NCI-H524 treated with DMSO at 0.1 percent for 48 hours (cell line): ENCODE results near the gene FLT3.
A peak's percentile ranks its signal among the peaks of the same experiment; 100 is the strongest.

Experiments used
- DNase-seq: peaks from one replicate; lab custom pipeline; 2025; lab: John Stamatoyannopoulos, UW

The FLT3 gene

GRCh38 chr13:28001837-28002473 is 98.4 kb downstream of the FLT3 start:
- peak; percentile 81 for DNase-seq

DNA sequence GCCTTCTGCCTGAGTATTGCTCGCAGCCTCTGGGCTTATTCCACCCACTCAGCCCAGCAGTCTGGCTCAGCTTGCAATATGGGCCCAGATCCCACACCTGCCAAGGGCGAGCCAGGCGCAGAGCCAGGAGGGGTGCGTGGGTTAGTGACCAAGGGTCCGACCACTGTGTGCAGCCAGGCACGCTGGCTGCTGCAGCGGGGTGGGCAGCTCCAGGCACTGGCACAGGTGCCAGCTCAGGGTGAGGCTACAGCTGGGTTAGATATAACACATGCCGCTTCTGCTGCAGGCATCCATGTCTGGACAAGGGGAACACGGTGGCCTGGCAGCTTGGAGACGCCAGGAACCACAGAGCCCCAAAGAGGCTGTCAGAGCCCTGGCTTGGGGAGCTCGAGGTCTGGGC is 99.3 kb downstream of the FLT3 start:
- DNase-seq = no peak

- DNase-seq = no peak
Measured at GRCh38 chr13:28000567-28000966, 99.8 kb downstream of the FLT3 start.

DNA sequence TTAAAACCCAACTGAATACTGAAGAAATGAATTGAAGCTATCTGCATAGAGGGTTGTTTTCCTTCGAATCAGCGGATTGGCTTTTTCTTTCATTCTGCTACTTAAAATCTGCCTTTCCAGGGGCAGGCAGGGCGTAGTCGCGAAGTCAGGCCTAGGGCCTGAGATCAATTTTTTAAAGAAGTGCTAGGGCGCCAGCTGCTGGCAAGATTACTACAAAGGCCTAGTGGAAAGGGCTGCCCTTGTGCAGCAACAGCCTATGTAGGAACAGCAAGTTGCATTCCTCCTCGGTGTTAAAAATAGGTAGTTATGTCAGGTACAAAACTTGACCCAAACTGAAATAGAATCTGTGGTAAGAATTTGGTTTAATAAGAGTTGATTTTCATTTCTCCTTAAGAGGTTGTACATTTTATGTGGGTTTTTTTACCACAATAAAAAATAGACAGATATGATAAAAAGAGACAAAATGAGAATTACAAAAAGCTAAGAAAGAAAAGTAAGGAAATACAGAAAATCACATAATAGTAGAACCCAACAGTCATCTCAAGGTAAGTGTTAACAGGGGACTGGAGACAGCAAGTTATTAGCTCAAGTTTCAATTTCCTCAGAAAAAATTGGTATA is 102.4 kb downstream of the FLT3 start:
- DNase-seq = peak; percentile 32

DNA sequence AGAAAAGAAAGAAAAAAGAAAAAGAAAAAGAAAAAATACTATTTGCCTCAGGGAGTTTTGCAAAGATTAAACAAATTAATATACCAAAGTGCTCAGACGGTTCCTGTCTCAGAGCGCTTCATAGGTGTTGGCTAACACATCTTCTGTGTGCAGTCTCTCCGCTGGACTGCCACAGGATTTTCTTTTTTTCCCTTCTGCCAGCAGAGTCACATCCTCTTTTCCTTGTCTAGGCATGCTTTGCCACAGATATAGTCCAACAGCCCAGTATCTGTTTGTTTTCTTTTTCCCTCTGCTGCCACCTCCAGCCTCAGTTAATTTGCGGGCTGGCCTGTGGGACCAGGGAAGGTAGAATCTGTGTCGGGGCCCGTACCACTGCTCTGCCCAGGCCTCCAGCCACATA is 108.5 kb downstream of the FLT3 start:
- no peak for DNase-seq

- no peak for DNase-seq
Measured at GRCh38 chr13:27988520-27988919, 111.9 kb downstream of the FLT3 start, which contains the start of gene URAD. TSS of gene URAD (minus strand) at chr13:27988693. CDS start at chr13:27988637, 56 bp downstream.

- DNase-seq = no peak
Measured at GRCh38 chr13:27985600-27985999, 114.8 kb downstream of the FLT3 start.

GRCh38 chr13:27982361-27982760 is 118.0 kb downstream of the FLT3 start:
- DNase-seq = no peak

GRCh38 chr13:27981006-27981708 is 119.2 kb downstream of the FLT3 start:
- no peak for DNase-seq

DNA sequence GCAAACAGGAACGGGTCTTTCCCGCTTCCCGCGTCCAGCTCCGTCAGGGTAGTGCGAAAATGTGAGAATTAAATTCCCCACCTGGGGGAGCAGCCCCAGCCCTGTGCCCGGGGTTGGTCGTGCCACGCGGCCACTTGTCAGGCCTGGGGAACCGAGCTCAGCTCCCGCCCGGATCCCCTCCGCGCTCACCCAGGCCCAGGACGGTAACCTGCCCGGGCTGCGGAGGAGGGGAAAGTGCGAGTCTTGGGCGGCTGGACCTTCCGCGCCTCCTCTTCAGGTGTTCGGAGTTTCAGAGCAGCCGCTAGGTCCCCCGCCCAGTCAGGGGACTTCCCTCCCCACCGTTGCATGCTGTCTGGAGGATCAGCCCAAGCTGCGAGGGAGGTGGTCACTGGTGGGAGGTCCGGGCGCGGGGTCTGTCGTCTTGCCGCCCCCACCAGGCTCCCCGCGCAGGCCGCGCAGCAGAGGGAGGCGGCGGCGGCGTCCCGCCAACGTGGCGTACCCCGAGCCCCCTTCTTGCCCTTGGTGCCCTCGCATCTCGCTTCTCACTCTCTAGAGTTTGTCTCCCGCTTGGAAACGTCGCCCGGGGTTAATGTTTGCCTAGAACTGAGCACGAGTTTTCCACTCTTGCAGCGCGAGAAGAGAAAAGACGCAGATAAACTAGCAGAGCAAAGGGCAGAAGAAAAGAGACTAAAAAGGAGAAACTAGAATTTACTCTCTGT is 119.9 kb downstream of the FLT3 start:
- no peak for DNase-seq

DNA sequence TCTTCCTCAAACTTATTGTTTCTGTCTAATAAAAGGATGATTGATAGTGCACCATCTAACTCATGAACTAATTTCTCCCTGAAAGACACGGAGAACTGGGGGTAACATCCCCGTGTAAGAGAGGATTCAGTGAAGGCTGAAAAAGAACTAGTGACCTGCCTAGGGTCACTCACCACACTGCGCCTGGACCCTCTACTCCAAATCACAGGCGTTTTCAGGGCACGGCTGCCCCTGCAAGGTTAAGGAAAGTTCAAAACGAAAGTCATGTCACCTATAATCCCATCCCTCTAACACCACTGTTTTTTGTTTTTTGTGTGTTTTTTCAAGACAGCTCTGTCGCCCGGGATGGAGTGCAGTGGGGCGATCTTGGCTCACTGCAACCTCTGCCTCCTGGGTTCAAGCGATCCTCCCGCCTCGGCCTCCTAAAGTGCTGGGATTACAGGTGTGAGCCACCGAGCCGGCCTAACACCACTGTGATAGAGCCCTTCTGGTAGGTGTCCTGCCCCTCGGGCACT is 120.6 kb downstream of the FLT3 start:
- no peak for DNase-seq

GRCh38 chr13:27979001-27979643 is 121.3 kb downstream of the FLT3 start:
- no peak for DNase-seq

DNA sequence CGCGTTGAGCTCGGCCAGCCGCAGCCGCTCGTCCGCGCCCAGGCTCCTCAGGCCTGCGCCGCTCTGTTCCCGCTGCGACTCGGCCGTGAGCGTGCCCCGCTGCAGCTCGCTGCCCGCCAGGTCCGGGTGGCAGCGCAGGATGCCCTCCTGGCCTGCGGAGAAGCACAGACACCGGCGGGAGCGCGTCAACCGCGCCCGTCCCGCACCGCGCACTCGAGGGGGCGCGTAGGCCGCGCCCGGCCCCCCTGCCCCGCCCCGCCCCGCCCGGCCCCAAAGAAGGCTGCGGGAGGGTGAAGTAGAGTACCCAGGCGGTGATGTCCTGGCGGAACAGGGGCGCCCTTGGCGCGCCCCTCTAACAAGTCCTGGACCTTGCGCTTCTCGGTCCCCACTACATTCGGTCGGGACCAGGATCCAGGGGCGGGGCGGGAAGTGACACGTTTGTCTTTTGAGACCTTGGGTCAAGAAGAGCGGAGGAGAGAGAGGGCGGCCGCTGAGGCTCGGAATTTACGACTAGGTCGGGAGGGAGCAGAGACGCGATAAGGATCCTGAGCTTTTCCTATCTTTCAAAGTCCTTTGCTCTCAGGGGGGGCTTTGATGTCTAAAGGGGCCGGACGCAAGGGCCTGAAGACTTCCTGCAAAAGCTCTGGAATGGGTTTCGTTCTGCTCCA is 121.9 kb downstream of the FLT3 start:
- no peak for DNase-seq

DNA sequence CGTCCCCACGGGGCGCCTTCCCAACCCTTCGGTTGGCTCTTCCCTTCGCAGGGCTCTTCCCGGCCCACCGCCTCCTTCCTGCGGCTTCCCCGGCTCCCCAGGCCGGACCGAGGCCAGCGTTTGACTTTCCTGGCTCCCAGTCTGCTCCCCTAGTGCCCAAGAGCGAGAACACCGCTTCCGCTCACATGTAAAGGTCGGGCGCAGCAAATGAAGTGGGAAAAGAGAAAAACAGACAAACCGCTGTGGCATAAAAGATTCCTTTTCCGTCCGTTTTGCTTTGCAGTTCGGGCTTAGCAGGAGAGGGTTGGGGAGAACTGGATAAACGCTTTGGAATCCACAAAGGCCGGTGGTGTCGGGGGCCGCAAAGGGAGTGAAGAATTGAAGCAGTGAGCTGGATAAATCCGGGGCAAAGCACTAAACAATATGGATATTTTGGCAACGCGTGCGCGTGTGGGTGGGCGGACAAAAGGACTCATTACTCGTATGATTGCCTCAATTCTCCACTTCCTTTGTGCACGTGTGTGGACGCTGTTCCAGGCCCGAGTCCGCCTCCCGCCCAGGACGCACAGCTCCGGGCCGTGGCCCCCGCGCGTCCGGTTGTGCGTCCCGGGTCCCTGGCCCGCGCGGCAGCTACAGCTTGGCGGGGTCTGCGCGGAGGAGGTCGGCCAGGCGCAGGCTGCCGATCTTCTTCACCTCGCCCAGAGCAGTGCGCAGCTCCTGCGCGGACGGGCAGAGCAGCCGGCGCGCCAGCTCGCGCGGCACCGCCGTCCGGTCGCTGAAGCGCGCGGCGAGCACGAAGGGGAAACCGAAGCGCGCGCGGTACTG is 122.7 kb downstream of the FLT3 start:
- DNase-seq = no peak

- no peak for DNase-seq
Measured at GRCh38 chr13:27976362-27977091, 123.8 kb downstream of the FLT3 start.

DNA sequence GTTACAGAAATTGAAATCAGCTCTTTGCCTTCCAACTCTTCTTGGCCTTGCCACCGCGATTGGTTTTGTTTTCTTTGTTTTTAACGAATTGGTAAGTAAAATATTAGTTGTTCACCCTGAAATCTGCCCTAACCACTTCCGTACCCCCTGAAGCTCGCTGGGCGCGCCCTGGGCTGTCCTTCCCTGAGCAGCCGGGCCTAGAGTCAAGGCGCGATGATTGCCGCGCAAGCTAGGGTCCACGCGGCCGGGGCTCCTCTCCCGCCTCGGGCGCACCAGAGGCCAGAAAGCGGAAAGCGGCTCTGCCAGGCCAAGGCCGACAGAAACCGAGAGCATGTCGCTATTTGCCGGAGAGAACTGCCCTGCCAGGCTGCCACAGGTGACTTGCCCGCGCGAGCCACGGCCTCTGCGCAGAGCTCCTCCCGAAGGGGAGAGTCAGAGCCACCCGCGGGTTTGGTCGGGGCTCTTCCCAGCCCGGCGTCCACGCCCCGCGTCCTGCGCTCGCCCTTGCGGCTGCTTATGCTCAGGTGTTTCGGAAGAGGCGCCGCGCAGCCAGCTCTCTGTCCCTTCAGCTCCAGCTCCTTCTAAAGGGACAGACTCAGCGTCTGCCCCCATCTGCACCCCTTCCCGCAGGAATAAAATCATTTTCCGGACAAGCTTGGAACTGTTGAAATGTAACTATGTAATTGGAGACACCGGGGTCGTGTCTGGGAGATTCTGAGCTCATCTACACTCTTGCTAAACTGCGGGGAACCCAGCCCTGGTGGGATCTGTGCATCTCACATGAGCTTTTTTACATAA is 124.6 kb downstream of the FLT3 start:
- DNase-seq = no peak

GRCh38 chr13:27973961-27974662 is 126.3 kb downstream of the FLT3 start:
- DNase-seq = no peak

DNA sequence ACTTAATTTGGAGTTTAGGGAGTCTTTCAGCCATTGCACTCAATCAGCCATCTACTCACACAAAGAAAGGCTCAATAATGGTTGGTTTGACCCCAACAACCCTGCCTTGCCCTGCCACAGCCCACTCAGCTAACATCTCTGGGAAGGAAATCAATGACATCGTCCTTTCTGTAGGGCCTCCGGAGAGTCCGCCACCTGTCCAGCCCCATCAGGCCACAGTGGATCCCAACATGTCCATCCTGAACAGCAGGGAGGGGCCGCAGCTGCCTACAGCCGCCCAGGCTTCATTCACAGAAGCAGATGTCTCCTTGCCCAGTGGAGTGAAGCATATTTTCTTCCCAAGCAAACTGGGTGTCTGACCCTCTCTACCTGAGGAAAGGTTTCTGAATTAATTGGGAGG is 127.1 kb downstream of the FLT3 start:
- no peak for DNase-seq
